ENCODE measurements around the gene C1QB. TPM values are rescaled to one million over a fixed set of nuclear protein-coding genes. Genes with fewer than 3 reads are reported as not detected.
"Not testable (repeated sequence)": the region's sequence is repeated elsewhere in the genome, so short reads cannot be mapped to it uniquely, and the experiment has no call there.

Gene C1QB
- total and polyA plus RNA-seq, 11 donors = 16.6 to 667 (median 77.4) TPM

- no peak overlapping the region for H3K4me3 ChIP-seq
- intact Hi-C loops (cut with DNase I) = loop anchor here in 9 of 10 donors (1.0 to 10.0 kb wide), 9 partner anchors 163 to 228 kb away; no protein-coding TSS in a partner anchor
- H3K36me3 ChIP-seq = no peaks in the 10 kb centered on the region
- no peak overlapping the region for H3K27ac ChIP-seq
- WGBS, 4 donors = 59 to 74% (median 69%) methylated on average over 2 of the region's 2 CpGs
- H3K4me1 ChIP-seq = peaks cover 0 to 15% (median 0%) of the 10 kb centered on the region in 12 donors
- H3K27me3 ChIP-seq = peaks cover 0 to 7% (median 0%) of the 10 kb centered on the region in 9 donors
- ATAC-seq = peak; percentile 52 to 94 (median 91)
- no peaks in the 10 kb centered on the region for H3K9me3 ChIP-seq
- TF ChIP-seq, protein P1, sequence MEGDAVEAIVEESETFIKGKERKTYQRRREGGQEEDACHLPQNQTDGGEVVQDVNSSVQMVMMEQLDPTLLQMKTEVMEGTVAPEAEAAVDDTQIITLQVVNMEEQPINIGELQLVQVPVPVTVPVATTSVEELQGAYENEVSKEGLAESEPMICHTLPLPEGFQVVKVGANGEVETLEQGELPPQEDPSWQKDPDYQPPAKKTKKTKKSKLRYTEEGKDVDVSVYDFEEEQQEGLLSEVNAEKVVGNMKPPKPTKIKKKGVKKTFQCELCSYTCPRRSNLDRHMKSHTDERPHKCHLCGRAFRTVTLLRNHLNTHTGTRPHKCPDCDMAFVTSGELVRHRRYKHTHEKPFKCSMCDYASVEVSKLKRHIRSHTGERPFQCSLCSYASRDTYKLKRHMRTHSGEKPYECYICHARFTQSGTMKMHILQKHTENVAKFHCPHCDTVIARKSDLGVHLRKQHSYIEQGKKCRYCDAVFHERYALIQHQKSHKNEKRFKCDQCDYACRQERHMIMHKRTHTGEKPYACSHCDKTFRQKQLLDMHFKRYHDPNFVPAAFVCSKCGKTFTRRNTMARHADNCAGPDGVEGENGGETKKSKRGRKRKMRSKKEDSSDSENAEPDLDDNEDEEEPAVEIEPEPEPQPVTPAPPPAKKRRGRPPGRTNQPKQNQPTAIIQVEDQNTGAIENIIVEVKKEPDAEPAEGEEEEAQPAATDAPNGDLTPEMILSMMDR (IDR thresholded peaks at IDR 0.05) = peak; percentile 79 to 95 (median 90)
- no peak for TF ChIP-seq POLR2A (IDR thresholded peaks at IDR 0.05)
- DNase-seq = peak; percentile 76 to 88 (median 82)
These were observed 51.5 kb downstream of the C1QB start for GRCh38 chr1:22704440-22705067.

DNA sequence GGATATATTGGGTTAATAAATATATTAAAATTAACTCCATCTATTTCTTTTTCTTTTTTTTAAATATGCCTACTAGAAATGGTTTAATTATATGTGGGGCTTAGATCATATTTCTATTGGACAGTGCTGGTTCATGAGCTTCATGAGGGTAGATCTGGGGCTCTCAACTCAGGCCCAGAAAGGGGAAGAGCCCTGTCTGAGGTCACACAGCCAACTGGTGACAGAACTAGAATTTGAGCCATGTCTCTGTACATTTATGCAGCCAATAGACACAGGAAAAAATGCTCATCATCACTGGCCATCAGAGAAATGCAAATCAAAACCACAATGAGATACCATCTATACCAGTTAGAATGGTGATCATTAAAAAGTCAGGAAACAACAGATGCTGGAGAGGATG lies 52.5 kb downstream of the C1QB start:
- no peak for DNase-seq
- Histone ChIP-seq H3K9me3 (no peaks in the 10 kb centered on the region), H3K36me3 (no peaks in the 10 kb centered on the region), H3K27ac (no peak overlapping the region), H3K27me3 (peaks cover 0 to 12% (median 0%) of the 10 kb centered on the region in 9 donors), H3K4me3 (no peak overlapping the region), H3K4me1 (peaks cover 0 to 23% (median 0%) of the 10 kb centered on the region in 12 donors)
- intact Hi-C loops (cut with DNase I) = loop anchor here in 6 of 10 donors (2.0 to 10.0 kb wide), 4 partner anchors 183 to 225 kb away; no protein-coding TSS in a partner anchor
- TF ChIP-seq, protein P1 (IDR thresholded peaks at IDR 0.05) = no peak
- no peak for TF ChIP-seq POLR2A (IDR thresholded peaks at IDR 0.05)
- no peak for ATAC-seq

- not testable (repeated sequence) for ATAC-seq, H3K27ac ChIP-seq, H3K4me3 ChIP-seq, DNase-seq, H3K36me3 ChIP-seq, H3K9me3 ChIP-seq
- peaks cover 0 to 12% (median 0%) of the 10 kb centered on the region in 9 donors for H3K27me3 ChIP-seq
- WGBS, 4 donors = 86 to 97% (median 93%) methylated on average over 4 of the region's 4 CpGs
- peaks cover 0 to 23% (median 0%) of the 10 kb centered on the region in 12 donors for H3K4me1 ChIP-seq
- intact Hi-C loops (cut with DNase I) = loop anchor here in 3 of 10 donors (10.0 kb wide), 1 partner anchor 219 kb away; no protein-coding TSS in a partner anchor
These were observed 53.1 kb downstream of the C1QB start for GRCh38 chr1:22706100-22706499.

GRCh38 chr1:22708777-22709176 lies 55.7 kb downstream of the C1QB start:
- Histone ChIP-seq H3K4me3 (no peak overlapping the region), H3K9me3 (no peaks in the 10 kb centered on the region), H3K36me3 (no peaks in the 10 kb centered on the region), H3K27ac (no peak overlapping the region), H3K27me3 (peaks cover 0 to 38% (median 13%) of the 10 kb centered on the region in 9 donors), H3K4me1 (peaks cover 0 to 32% (median 4%) of the 10 kb centered on the region in 12 donors)
- TF ChIP-seq POLR2A (IDR thresholded peaks at IDR 0.05) = no peak
- TF ChIP-seq, protein P1 (IDR thresholded peaks at IDR 0.05) = no peak
- no peak for ATAC-seq
- intact Hi-C loops (cut with DNase I) = loop anchor here in 4 of 10 donors (2.0 to 10.0 kb wide), 2 partner anchors 216 to 220 kb away; no protein-coding TSS in a partner anchor
- no peak for DNase-seq

All from heart left ventricle (tissue), 16 donors.